ENCODE data around the gene HOXA6.

GRCh38 chr7:27096768-27097514 is 50.6 kb downstream of the HOXA6 start:
- TF ChIP-seq CTCF (IDR thresholded peaks at IDR 0.05; ENCODE audit: insufficient read depth, low read length) (no peak), POLR2AphosphoS5 (IDR thresholded peaks at IDR 0.05; ENCODE audit: low read depth) (peak; percentile 28; the same call in 1 of the 2 replicates), REST (IDR thresholded peaks at IDR 0.05; ENCODE audit: insufficient replicate concordance, low read depth) (no peak)
